ENCODE results near the gene ARAP1.

ARAP1 gene

DNA sequence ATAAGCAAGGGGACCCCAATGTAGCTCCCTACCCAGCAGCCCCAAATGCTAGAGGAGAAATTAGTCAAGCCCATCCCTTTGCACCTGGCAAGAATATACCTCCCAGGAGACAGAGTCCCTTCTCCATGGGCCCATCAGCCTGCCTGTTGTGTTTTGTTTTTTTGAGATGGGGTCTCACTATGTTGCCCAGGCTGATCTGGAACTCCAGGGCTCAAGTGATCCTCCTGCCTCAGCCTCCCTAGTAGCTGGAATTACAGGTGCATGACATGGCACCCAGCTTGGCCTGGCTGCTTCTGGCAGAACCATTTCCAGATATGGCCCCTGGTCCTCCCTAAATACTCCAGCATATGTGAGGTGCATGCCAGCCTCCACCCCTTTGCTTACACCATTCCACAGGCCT lies 100.1 kb downstream of the ARAP1 start:
- TF ChIP-seq, protein P1, sequence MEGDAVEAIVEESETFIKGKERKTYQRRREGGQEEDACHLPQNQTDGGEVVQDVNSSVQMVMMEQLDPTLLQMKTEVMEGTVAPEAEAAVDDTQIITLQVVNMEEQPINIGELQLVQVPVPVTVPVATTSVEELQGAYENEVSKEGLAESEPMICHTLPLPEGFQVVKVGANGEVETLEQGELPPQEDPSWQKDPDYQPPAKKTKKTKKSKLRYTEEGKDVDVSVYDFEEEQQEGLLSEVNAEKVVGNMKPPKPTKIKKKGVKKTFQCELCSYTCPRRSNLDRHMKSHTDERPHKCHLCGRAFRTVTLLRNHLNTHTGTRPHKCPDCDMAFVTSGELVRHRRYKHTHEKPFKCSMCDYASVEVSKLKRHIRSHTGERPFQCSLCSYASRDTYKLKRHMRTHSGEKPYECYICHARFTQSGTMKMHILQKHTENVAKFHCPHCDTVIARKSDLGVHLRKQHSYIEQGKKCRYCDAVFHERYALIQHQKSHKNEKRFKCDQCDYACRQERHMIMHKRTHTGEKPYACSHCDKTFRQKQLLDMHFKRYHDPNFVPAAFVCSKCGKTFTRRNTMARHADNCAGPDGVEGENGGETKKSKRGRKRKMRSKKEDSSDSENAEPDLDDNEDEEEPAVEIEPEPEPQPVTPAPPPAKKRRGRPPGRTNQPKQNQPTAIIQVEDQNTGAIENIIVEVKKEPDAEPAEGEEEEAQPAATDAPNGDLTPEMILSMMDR (IDR thresholded peaks at IDR 0.05; ENCODE audit: control extremely low read depth, extremely low read depth, low read depth, missing control alignments): no peak
- ChIA-PET CTCF (no interaction called here), POLR2A (no interaction called here)
- no peak for DNase-seq (ENCODE audit: extremely low spot score)

GRCh38 chr11:72649215-72649976 lies 102.8 kb downstream of the ARAP1 start:
- CTCF ChIA-PET: interaction anchor here (1.3 kb wide), 1 partner anchor 63 kb away, joined by 5 read pairs; no protein-coding TSS in a partner anchor
- POLR2A ChIA-PET: no interaction called here
- TF ChIP-seq, protein P1 (IDR thresholded peaks at IDR 0.05; ENCODE audit: control extremely low read depth, extremely low read depth, low read depth, missing control alignments): no peak
- no peak for DNase-seq (ENCODE audit: extremely low spot score)

- ChIA-PET POLR2A (no interaction called here), CTCF (interaction anchor here (1.0 to 13.7 kb wide), 4 partner anchors 10 to 177 kb away, joined by 4 to 154 read pairs (median 6); no protein-coding TSS in a partner anchor)
- no peak for DNase-seq (ENCODE audit: extremely low spot score)
- TF ChIP-seq, protein P1 (IDR thresholded peaks at IDR 0.05; ENCODE audit: control extremely low read depth, extremely low read depth, low read depth, missing control alignments): no peak
Observed at GRCh38 chr11:72648384-72649136, 103.6 kb downstream of the ARAP1 start.

GRCh38 chr11:72647882-72648281 lies 104.3 kb downstream of the ARAP1 start:
- ChIA-PET CTCF (interaction anchor here (1.0 to 13.7 kb wide), 3 partner anchors 9 to 176 kb away, joined by 4 to 154 read pairs (median 6); no protein-coding TSS in a partner anchor), POLR2A (no interaction called here)
- no peak for DNase-seq (ENCODE audit: extremely low spot score)
- TF ChIP-seq, protein P1 (IDR thresholded peaks at IDR 0.05; ENCODE audit: control extremely low read depth, extremely low read depth, low read depth, missing control alignments): no peak

- POLR2A ChIA-PET: no interaction called here
- TF ChIP-seq, protein P1 (IDR thresholded peaks at IDR 0.05; ENCODE audit: control extremely low read depth, extremely low read depth, low read depth, missing control alignments): no peak
- DNase-seq (ENCODE audit: extremely low spot score): no peak
- CTCF ChIA-PET: interaction anchor here (1.6 to 13.7 kb wide), 5 partner anchors 38 to 175 kb away, joined by 5 to 154 read pairs (median 14); no protein-coding TSS in a partner anchor
Observed at GRCh38 chr11:72646472-72646871, 105.7 kb downstream of the ARAP1 start.

GRCh38 chr11:72646024-72646423 lies 106.2 kb downstream of the ARAP1 start:
- no peak for DNase-seq (ENCODE audit: extremely low spot score)
- ChIA-PET POLR2A (no interaction called here), CTCF (interaction anchor here (1.6 to 13.7 kb wide), 6 partner anchors 10 to 175 kb away, joined by 5 to 154 read pairs (median 11); no protein-coding TSS in a partner anchor)
- TF ChIP-seq, protein P1 (IDR thresholded peaks at IDR 0.05; ENCODE audit: control extremely low read depth, extremely low read depth, low read depth, missing control alignments): no peak

All from GM10248 (cell line).